Right atrium auricular region (tissue), 2 donors: ENCODE measurements around the gene FSIP1. TPM values are rescaled to one million over a fixed set of nuclear protein-coding genes. Genes with fewer than 3 reads are reported as not detected.

Experiments used
- DNase-seq: peaks from one replicate; pipeline ENCODE4 v3.0.0-alpha.2; 2019; ENCODE audit warnings: low spot score
- H3K27ac ChIP-seq, 2 donors: fragments of 200-600 bp; sonication (generic); 1 replicate in 1 of 2; 2 replicates in 1 of 2; pipeline ENCODE4 v1.5.1; 2016 to 2019
- H3K27me3 ChIP-seq, 2 donors: fragments of 200-600 bp; sonication (generic); one replicate each; pipeline versions ENCODE4 v1.5.1 to v1.6.0; 2017 to 2019
- H3K36me3 ChIP-seq: fragments of 200-600 bp; sonication (generic); one replicate; pipeline ENCODE4 v1.5.1; 2016
- H3K4me1 ChIP-seq, 2 donors: fragments of 200-600 bp; sonication (generic); one replicate each; pipeline versions ENCODE4 v1.5.1 to v1.6.0; 2017 to 2019
- H3K4me3 ChIP-seq, 2 donors: fragments of 200-600 bp; sonication (generic); 1 replicate in 1 of 2; 2 replicates in 1 of 2; pipeline ENCODE4 v1.5.1; 2017 to 2019; ENCODE audit warnings: mild to moderate bottlenecking in 1 of 2, moderate library complexity in 1 of 2
- H3K9me3 ChIP-seq, 2 donors: fragments of 200-600 bp; sonication (generic); one replicate each; pipeline ENCODE4 v1.5.1; 2019
- CTCF ChIP-seq, 2 donors: fragments of 200-600 bp; sonication (generic); IDR thresholded peaks; one replicate each; pipeline ENCODE4 v1.5.1; 2019; ENCODE audit warnings: antibody characterized with exemption in 2 of 2
- total RNA-seq, 2 donors: library from RNA; depleted of rRNA; stranded (reverse); fragments of >200 nt; gene quantifications; one replicate each; pipeline ENCODE4 v1.1.0, GENCODE V29; 2016

FSIP1 gene
- total RNA-seq, 2 donors from 2014 or later, result 0.24 TPM; not detected in 1

GRCh38 chr15:39645138-39645975 lies 137.3 kb downstream of the FSIP1 start:
- H3K4me1 ChIP-seq, result peaks cover 0 to 11% of the 10 kb centered on the region in 2 donors
- no peak overlapping the region for H3K27ac ChIP-seq
- H3K27me3 ChIP-seq, result no peaks in the 10 kb centered on the region
- no peak for TF ChIP-seq CTCF (IDR thresholded peaks at IDR 0.05)
- no peaks in the 10 kb centered on the region for H3K36me3 ChIP-seq
- H3K9me3 ChIP-seq, result no peaks in the 10 kb centered on the region
- DNase-seq, result no peak
- no peak overlapping the region for H3K4me3 ChIP-seq

GRCh38 chr15:39644136-39644535 lies 138.5 kb downstream of the FSIP1 start:
- no peak for TF ChIP-seq CTCF (IDR thresholded peaks at IDR 0.05)
- Histone ChIP-seq H3K4me3 (no peak overlapping the region), H3K4me1 (peaks cover 0 to 11% of the 10 kb centered on the region in 2 donors), H3K9me3 (no peaks in the 10 kb centered on the region), H3K27me3 (no peaks in the 10 kb centered on the region), H3K36me3 (no peaks in the 10 kb centered on the region), H3K27ac (no peak overlapping the region)
- no peak for DNase-seq

- Histone ChIP-seq H3K36me3 (no peaks in the 10 kb centered on the region), H3K27ac (no peak overlapping the region), H3K4me3 (no peak overlapping the region), H3K27me3 (no peaks in the 10 kb centered on the region), H3K4me1 (peaks cover 0 to 11% of the 10 kb centered on the region in 2 donors), H3K9me3 (no peaks in the 10 kb centered on the region)
- DNase-seq, result no peak
- no peak for TF ChIP-seq CTCF (IDR thresholded peaks at IDR 0.05)
Measured at GRCh38 chr15:39643727-39644126, 138.9 kb downstream of the FSIP1 start.

GRCh38 chr15:39642011-39642640 lies 140.5 kb downstream of the FSIP1 start:
- DNase-seq, result no peak
- Histone ChIP-seq H3K27me3 (no peaks in the 10 kb centered on the region), H3K27ac (no peak overlapping the region), H3K4me3 (no peak overlapping the region), H3K9me3 (no peaks in the 10 kb centered on the region), H3K4me1 (peaks cover 0 to 11% of the 10 kb centered on the region in 2 donors), H3K36me3 (no peaks in the 10 kb centered on the region)
- no peak for TF ChIP-seq CTCF (IDR thresholded peaks at IDR 0.05)

GRCh38 chr15:39641191-39641889 lies 141.3 kb downstream of the FSIP1 start:
- Histone ChIP-seq H3K36me3 (no peaks in the 10 kb centered on the region), H3K4me3 (no peak overlapping the region), H3K27ac (no peak overlapping the region), H3K27me3 (no peaks in the 10 kb centered on the region), H3K4me1 (peaks cover 0 to 11% of the 10 kb centered on the region in 2 donors), H3K9me3 (no peaks in the 10 kb centered on the region)
- DNase-seq, result no peak
- no peak for TF ChIP-seq CTCF (IDR thresholded peaks at IDR 0.05)
